Measurements from ENCODE around the gene BCL2.
"Not testable (repeated sequence)": the region's sequence is repeated elsewhere in the genome, so short reads cannot be mapped to it uniquely, and the experiment has no call there.

The BCL2 gene

GRCh38 chr18:63235920-63236319 lies 83.6 kb downstream of the BCL2 start:
- H3K27ac Mint-ChIP-seq, result peak overlapping the region; percentile 86

GRCh38 chr18:63234841-63235240 lies 84.7 kb downstream of the BCL2 start:
- Mint-ChIP-seq H3K9me3 (peaks cover 10% of the 10 kb centered on the region), H3K27ac (peak overlapping the region; percentile 87), H3K4me1 (ENCODE audit: low read depth) (peaks cover 88% of the 10 kb centered on the region), H3K4me3 (peak overlapping the region; percentile 8), H3K36me3 (ENCODE audit: low read depth) (peaks cover 49% of the 10 kb centered on the region), H3K27me3 (no peaks in the 10 kb centered on the region)

More at GRCh38 chr18:63235920-63236319, 83.6 kb downstream of the BCL2 start:
- H3K4me3 Mint-ChIP-seq, H3K27me3 Mint-ChIP-seq, H3K9me3 Mint-ChIP-seq: not testable (repeated sequence)
- Mint-ChIP-seq H3K36me3 (ENCODE audit: low read depth) (peaks cover 60% of the 10 kb centered on the region), H3K4me1 (ENCODE audit: low read depth) (peaks cover 77% of the 10 kb centered on the region)

GRCh38 chr18:63234432-63234831 lies 85.1 kb downstream of the BCL2 start:
- Mint-ChIP-seq H3K9me3 (peaks cover 10% of the 10 kb centered on the region), H3K27me3 (no peaks in the 10 kb centered on the region), H3K27ac (peak overlapping the region; percentile 87), H3K4me3 (peak overlapping the region; percentile 8), H3K36me3 (ENCODE audit: low read depth) (peaks cover 50% of the 10 kb centered on the region), H3K4me1 (ENCODE audit: low read depth) (peaks cover 92% of the 10 kb centered on the region)

DNA sequence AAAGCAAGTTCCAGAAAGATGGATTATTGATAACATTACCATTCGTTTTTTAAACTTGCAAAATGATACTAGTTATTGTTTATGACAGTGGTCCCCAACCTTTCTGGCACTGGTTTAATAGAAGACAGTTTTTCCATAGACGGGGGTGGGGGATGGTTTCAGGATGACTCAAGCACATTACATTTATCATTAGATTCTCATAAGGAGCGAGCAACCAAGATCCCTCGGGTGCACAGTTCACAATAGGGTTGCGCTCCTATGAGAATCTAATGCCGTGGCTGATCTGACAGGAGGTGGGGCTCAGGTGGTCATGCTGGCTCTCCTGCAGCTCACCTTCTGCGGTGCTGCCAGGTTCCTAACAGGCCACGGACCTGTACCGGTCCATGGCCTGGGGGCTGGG lies 86.2 kb downstream of the BCL2 start:
- Mint-ChIP-seq H3K27ac (peak overlapping the region; percentile 83), H3K36me3 (ENCODE audit: low read depth) (peaks cover 45% of the 10 kb centered on the region), H3K4me1 (ENCODE audit: low read depth) (peaks cover 89% of the 10 kb centered on the region), H3K4me3 (peak overlapping the region; percentile 31), H3K27me3 (no peaks in the 10 kb centered on the region), H3K9me3 (peaks cover 10% of the 10 kb centered on the region)

GRCh38 chr18:63232826-63233225 lies 86.7 kb downstream of the BCL2 start:
- Mint-ChIP-seq H3K36me3 (ENCODE audit: low read depth) (peaks cover 40% of the 10 kb centered on the region), H3K27me3 (no peaks in the 10 kb centered on the region), H3K4me3 (peak overlapping the region; percentile 31), H3K4me1 (ENCODE audit: low read depth) (peaks cover 91% of the 10 kb centered on the region), H3K27ac (peak overlapping the region; percentile 83), H3K9me3 (peaks cover 10% of the 10 kb centered on the region)

DNA sequence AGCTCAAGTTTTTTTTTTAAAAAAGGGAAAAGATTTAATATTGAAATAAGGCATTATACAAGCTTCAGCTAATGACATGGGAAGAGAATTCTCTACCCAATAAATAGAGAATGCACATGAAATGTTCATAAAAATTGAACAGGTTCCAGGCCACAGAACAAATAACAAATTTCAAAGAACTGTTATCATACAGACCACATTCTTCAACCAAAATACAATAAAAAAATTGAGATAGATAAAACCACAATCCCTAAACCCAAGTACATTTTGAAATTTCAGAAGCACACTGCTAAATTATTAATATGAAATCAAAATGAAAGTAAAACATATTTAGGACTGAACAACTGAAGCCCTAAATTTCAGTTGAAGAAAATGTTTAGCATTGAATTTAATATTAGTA lies 89.6 kb downstream of the BCL2 start:
- Mint-ChIP-seq H3K4me1 (ENCODE audit: low read depth) (peaks cover 82% of the 10 kb centered on the region), H3K36me3 (ENCODE audit: low read depth) (peaks cover 26% of the 10 kb centered on the region), H3K27me3 (no peaks in the 10 kb centered on the region), H3K9me3 (peaks cover 10% of the 10 kb centered on the region), H3K4me3 (peak overlapping the region; percentile 44), H3K27ac (peak overlapping the region; percentile 62)

DNA sequence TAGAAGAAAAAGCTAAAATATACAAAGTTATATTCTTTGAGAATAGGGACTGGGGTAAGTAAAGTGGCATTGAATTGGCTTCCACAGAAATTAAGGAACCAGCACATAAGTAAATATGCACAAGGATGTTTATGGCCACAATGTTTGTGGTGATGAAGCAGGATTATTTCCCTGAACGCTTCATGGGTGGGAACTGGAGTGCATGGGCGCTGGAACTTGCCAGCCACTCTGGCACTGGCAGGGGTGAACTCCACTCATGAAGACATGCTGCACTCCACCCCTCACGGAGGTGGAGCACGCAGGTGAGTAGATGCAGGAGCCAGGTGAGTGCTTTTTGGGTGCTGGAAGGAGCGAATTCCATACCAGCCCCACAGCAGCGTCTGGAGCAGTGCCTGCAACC lies 94.1 kb downstream of the BCL2 start:
- no peaks in the 10 kb centered on the region for H3K27me3 Mint-ChIP-seq
- H3K4me1 Mint-ChIP-seq (ENCODE audit: low read depth), result peaks cover 83% of the 10 kb centered on the region
- no peak overlapping the region for H3K27ac Mint-ChIP-seq
- no peak overlapping the region for H3K4me3 Mint-ChIP-seq
- peaks cover 36% of the 10 kb centered on the region for H3K36me3 Mint-ChIP-seq (ENCODE audit: low read depth)
- H3K9me3 Mint-ChIP-seq, result peaks cover 5% of the 10 kb centered on the region

DNA sequence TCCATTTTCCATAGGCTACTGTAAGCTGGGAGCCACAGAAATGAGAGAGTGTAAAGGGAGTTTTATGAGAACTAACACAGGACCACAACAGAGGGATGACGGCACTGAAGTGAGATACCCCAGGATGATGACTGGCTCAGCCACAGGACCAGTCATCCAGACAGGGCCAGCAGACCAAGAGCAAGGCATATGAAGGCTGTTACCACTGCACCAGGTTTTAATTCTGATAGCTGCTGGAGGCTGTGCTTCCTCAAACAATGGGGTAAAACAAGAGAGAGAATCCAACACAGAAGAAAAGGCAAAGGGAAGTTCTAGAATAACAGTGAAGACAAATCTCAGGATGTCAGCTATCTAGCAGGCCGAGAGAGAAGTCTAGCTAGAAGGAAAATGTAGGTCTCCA lies 94.9 kb downstream of the BCL2 start:
- peak overlapping the region; percentile 17 for H3K4me3 Mint-ChIP-seq
- peaks cover 5% of the 10 kb centered on the region for H3K9me3 Mint-ChIP-seq
- H3K27me3 Mint-ChIP-seq, result no peaks in the 10 kb centered on the region
- H3K36me3 Mint-ChIP-seq (ENCODE audit: low read depth), result peaks cover 41% of the 10 kb centered on the region
- H3K27ac Mint-ChIP-seq, result peak overlapping the region; percentile 81
- peaks cover 82% of the 10 kb centered on the region for H3K4me1 Mint-ChIP-seq (ENCODE audit: low read depth)

- Mint-ChIP-seq H3K4me3 (peak overlapping the region; percentile 17), H3K27me3 (no peaks in the 10 kb centered on the region), H3K27ac (peak overlapping the region; percentile 81), H3K36me3 (ENCODE audit: low read depth) (peaks cover 44% of the 10 kb centered on the region), H3K4me1 (ENCODE audit: low read depth) (peaks cover 84% of the 10 kb centered on the region), H3K9me3 (peaks cover 6% of the 10 kb centered on the region)
These were observed 95.7 kb downstream of the BCL2 start for GRCh38 chr18:63223837-63224236.

GRCh38 chr18:63220903-63221302 lies 98.7 kb downstream of the BCL2 start:
- Mint-ChIP-seq H3K9me3 (peaks cover 9% of the 10 kb centered on the region), H3K36me3 (ENCODE audit: low read depth) (peaks cover 57% of the 10 kb centered on the region), H3K27me3 (no peaks in the 10 kb centered on the region), H3K4me1 (ENCODE audit: low read depth) (peaks cover 94% of the 10 kb centered on the region), H3K27ac (peak overlapping the region; percentile 79), H3K4me3 (peak overlapping the region; percentile 28)

DNA sequence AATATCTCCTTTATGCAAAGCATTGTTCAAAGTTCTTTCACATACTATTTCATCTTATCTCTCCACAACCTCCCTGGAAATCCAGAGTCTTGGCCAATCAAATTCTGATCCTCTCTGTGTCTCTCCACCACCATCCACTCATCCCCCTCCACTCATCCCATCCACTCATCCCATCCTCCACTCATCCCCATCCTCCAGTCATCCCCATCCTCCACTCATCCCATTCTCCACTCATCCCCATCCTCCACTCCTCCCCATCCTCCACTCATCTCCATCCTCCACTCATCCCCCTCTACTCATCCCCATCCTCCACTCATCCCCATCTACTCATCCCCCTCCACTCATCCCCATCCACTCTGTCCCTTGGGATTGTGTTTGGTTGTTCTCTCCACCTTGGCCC lies 101.1 kb downstream of the BCL2 start:
- Mint-ChIP-seq H3K36me3 (ENCODE audit: low read depth) (peaks cover 50% of the 10 kb centered on the region), H3K9me3 (peaks cover 9% of the 10 kb centered on the region), H3K27me3 (no peaks in the 10 kb centered on the region), H3K27ac (peak overlapping the region; percentile 24), H3K4me3 (peak overlapping the region; percentile 8), H3K4me1 (ENCODE audit: low read depth) (peaks cover 97% of the 10 kb centered on the region)

GRCh38 chr18:63216516-63217311 lies 102.9 kb downstream of the BCL2 start:
- no peaks in the 10 kb centered on the region for H3K27me3 Mint-ChIP-seq
- peaks cover 4% of the 10 kb centered on the region for H3K9me3 Mint-ChIP-seq
- peaks cover 45% of the 10 kb centered on the region for H3K36me3 Mint-ChIP-seq (ENCODE audit: low read depth)
- H3K4me3 Mint-ChIP-seq, result peak overlapping the region; percentile 64
- H3K27ac Mint-ChIP-seq, result peak overlapping the region; percentile 92
- H3K4me1 Mint-ChIP-seq (ENCODE audit: low read depth), result peaks cover 98% of the 10 kb centered on the region

GRCh38 chr18:63213936-63214671 lies 105.5 kb downstream of the BCL2 start:
- Mint-ChIP-seq H3K36me3 (ENCODE audit: low read depth) (peaks cover 37% of the 10 kb centered on the region), H3K4me3 (peak overlapping the region; percentile 9), H3K27ac (peak overlapping the region; percentile 94)

GRCh38 chr18:63213331-63213900 lies 106.2 kb downstream of the BCL2 start:
- no peaks in the 10 kb centered on the region for H3K9me3 Mint-ChIP-seq
- H3K4me1 Mint-ChIP-seq (ENCODE audit: low read depth), result peaks cover 99% of the 10 kb centered on the region
- peak overlapping the region; percentile 94 for H3K27ac Mint-ChIP-seq
- H3K27me3 Mint-ChIP-seq, result no peaks in the 10 kb centered on the region
- peaks cover 36% of the 10 kb centered on the region for H3K36me3 Mint-ChIP-seq (ENCODE audit: low read depth)
- peak overlapping the region; percentile 65 for H3K4me3 Mint-ChIP-seq

More at GRCh38 chr18:63213936-63214671, 105.5 kb downstream of the BCL2 start:
- Mint-ChIP-seq H3K27me3 (no peaks in the 10 kb centered on the region), H3K4me1 (ENCODE audit: low read depth) (peaks cover 99% of the 10 kb centered on the region), H3K9me3 (peaks cover 4% of the 10 kb centered on the region)

GRCh38 chr18:63210521-63210920 lies 109.0 kb downstream of the BCL2 start:
- Mint-ChIP-seq H3K36me3 (ENCODE audit: low read depth) (peaks cover 36% of the 10 kb centered on the region), H3K27me3 (no peaks in the 10 kb centered on the region), H3K9me3 (no peaks in the 10 kb centered on the region), H3K27ac (peak overlapping the region; percentile 94), H3K4me3 (peak overlapping the region; percentile 76), H3K4me1 (ENCODE audit: low read depth) (peaks cover 99% of the 10 kb centered on the region)
